ENCODE measurements around the gene SOHLH2.

DNA sequence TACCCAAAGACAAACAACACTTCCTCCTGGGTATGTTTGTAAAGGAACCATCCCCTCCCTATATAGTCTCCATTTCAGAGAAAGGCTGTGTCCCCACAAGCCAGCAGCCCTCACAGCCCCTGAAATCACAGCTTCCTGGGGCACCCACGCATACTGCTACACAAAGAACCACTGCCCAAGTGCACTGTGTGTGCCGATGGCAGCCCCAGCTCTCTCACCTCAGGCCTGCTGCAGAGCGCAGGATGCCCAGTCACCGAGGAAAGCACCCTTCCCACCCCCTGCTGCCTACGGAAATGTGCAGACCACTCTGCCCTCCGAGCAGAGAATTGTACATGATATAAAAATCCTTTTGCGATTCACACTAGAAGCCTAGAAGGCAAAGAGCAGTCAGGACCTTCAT, 39.4 kb downstream of the SOHLH2 start:
- TF ChIP-seq, protein P1, sequence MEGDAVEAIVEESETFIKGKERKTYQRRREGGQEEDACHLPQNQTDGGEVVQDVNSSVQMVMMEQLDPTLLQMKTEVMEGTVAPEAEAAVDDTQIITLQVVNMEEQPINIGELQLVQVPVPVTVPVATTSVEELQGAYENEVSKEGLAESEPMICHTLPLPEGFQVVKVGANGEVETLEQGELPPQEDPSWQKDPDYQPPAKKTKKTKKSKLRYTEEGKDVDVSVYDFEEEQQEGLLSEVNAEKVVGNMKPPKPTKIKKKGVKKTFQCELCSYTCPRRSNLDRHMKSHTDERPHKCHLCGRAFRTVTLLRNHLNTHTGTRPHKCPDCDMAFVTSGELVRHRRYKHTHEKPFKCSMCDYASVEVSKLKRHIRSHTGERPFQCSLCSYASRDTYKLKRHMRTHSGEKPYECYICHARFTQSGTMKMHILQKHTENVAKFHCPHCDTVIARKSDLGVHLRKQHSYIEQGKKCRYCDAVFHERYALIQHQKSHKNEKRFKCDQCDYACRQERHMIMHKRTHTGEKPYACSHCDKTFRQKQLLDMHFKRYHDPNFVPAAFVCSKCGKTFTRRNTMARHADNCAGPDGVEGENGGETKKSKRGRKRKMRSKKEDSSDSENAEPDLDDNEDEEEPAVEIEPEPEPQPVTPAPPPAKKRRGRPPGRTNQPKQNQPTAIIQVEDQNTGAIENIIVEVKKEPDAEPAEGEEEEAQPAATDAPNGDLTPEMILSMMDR (IDR thresholded peaks at IDR 0.05; ENCODE audit: low read depth, low read length), result no peak
- TF ChIP-seq MYC (IDR thresholded peaks at IDR 0.05; ENCODE audit: low read depth, low read length), result no peak
- TF ChIP-seq, protein P2, sequence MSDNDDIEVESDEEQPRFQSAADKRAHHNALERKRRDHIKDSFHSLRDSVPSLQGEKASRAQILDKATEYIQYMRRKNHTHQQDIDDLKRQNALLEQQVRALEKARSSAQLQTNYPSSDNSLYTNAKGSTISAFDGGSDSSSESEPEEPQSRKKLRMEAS (IDR thresholded peaks at IDR 0.05; ENCODE audit: low read depth, low read length), result no peak
